Karpas-422 (cell line): ENCODE results near the gene SERPINE3. TPM values are rescaled to one million over a fixed set of nuclear protein-coding genes. Genes with fewer than 3 reads are reported as not detected.

Source experiments
- DNase-seq: peaks from one replicate; pipeline ENCODE4 v3.0.0-alpha.2; 2015
- H2AFZ ChIP-seq: fragments of 200-600 bp; sonication (generic); 2 replicates; pipeline ENCODE4 v1.6.1; 2014; ENCODE audit warnings: antibody characterized with exemption, low read length, mixed read lengths
- H3K27ac ChIP-seq: fragments of 200-600 bp; sonication (generic); 2 replicates; pipeline ENCODE4 v1.5.1; 2014; ENCODE audit warnings: mild to moderate bottlenecking, low read length, moderate library complexity
- H3K27me3 ChIP-seq: fragments of 200-600 bp; sonication (generic); 2 replicates; pipeline ENCODE4 v1.6.1; 2014; ENCODE audit warnings: low read length, mixed read lengths
- H3K36me3 ChIP-seq: fragments of 200-600 bp; sonication (generic); 2 replicates; pipeline ENCODE4 v1.6.1; 2014; ENCODE audit warnings: low read length, mixed read lengths; ENCODE audit not compliant: insufficient read depth
- H3K4me1 ChIP-seq: fragments of 200-600 bp; sonication (generic); 2 replicates; pipeline ENCODE4 v1.6.1; 2014; ENCODE audit warnings: mild to moderate bottlenecking, low read length, mixed read lengths
- H3K4me2 ChIP-seq: fragments of 200-600 bp; sonication (generic); 2 replicates; pipeline ENCODE4 v1.6.1; 2014; ENCODE audit warnings: low read length, low read depth, mild to moderate bottlenecking; ENCODE audit not compliant: poor library complexity, severe bottlenecking
- H3K4me3 ChIP-seq: fragments of 200-600 bp; sonication (generic); 2 replicates; pipeline ENCODE4 v1.5.1; 2014; ENCODE audit warnings: mild to moderate bottlenecking, antibody characterized with exemption, low read length, mixed read lengths
- H3K79me2 ChIP-seq: fragments of 200-600 bp; sonication (generic); 2 replicates; pipeline ENCODE4 v1.6.1; 2014; ENCODE audit warnings: mild to moderate bottlenecking, low read length, mixed read lengths
- H3K9ac ChIP-seq: fragments of 200-600 bp; sonication (generic); 2 replicates; pipeline ENCODE4 v1.6.0; 2014; ENCODE audit warnings: low read length
- H3K9me2 ChIP-seq: fragments of 200-600 bp; sonication (generic), shearing (Covaris generic); replicated peaks from 2 replicates; pipeline ENCODE4 v1.6.0; 2014; ENCODE audit warnings: mild to moderate bottlenecking, low read length, moderate library complexity; ENCODE audit not compliant: insufficient read depth
- H3K9me3 ChIP-seq: fragments of 300-700, 200-600 bp; sonication (generic); 2 replicates; pipeline ENCODE4 v1.6.1; 2014; ENCODE audit warnings: low read length, mixed read lengths
- H4K20me1 ChIP-seq: fragments of 200-600 bp; sonication (generic); 2 replicates; pipeline ENCODE4 v1.6.1; 2014; ENCODE audit warnings: mild to moderate bottlenecking, antibody characterized with exemption, low read length, low read depth; ENCODE audit not compliant: insufficient read depth
- total RNA-seq: library from RNA; depleted of rRNA; stranded (reverse); fragments of >200 nt; shearing (Covaris generic); gene quantifications from 2 replicates; pipeline ENCODE4 v1.2.3, GENCODE V29; 2014; ENCODE audit warnings: low replicate concordance

Gene SERPINE3
- total RNA-seq, 1 experiment from 2014 or later: not detected

- peak overlapping the region; percentile 55; the same call in 1 of the 2 replicates for H3K4me3 ChIP-seq
- no peaks in the 10 kb centered on the region for H3K9me3 ChIP-seq
Observed at GRCh38 chr13:51322826-51323225, 16.7 kb upstream of the SERPINE3 start.

GRCh38 chr13:51323824-51324511, 15.5 kb upstream of the SERPINE3 start:
- H3K27me3 ChIP-seq: no peaks in the 10 kb centered on the region
- no peaks in the 10 kb centered on the region for H3K79me2 ChIP-seq
- H3K36me3 ChIP-seq: no peaks in the 10 kb centered on the region; the same call in 1 of the 2 replicates
- no peak overlapping the region for H2AFZ ChIP-seq
- no peaks in the 10 kb centered on the region for H4K20me1 ChIP-seq
- H3K4me3 ChIP-seq: peak overlapping the region; percentile 55
- H3K4me2 ChIP-seq: peak overlapping the region; percentile 77
- no peaks in the 10 kb centered on the region for H3K9me3 ChIP-seq
- H3K4me1 ChIP-seq: peaks cover 58% of the 10 kb centered on the region
- H3K9ac ChIP-seq: peak overlapping the region; percentile 70
- H3K27ac ChIP-seq: peak overlapping the region; percentile 96
- no peaks in the 10 kb centered on the region for H3K9me2 ChIP-seq
- no peak for DNase-seq

More at GRCh38 chr13:51322826-51323225, 16.7 kb upstream of the SERPINE3 start:
- peak overlapping the region; percentile 70 for H3K9ac ChIP-seq
- no peak for DNase-seq
- H3K4me2 ChIP-seq: peak overlapping the region; percentile 77
- H3K4me1 ChIP-seq: peaks cover 69% of the 10 kb centered on the region
- H3K79me2 ChIP-seq: no peaks in the 10 kb centered on the region
- H3K36me3 ChIP-seq: no peaks in the 10 kb centered on the region; the same call in 1 of the 2 replicates
- no peaks in the 10 kb centered on the region for H3K27me3 ChIP-seq
- H3K9me2 ChIP-seq: no peaks in the 10 kb centered on the region
- H4K20me1 ChIP-seq: no peaks in the 10 kb centered on the region
- H2AFZ ChIP-seq: no peak overlapping the region
- peak overlapping the region; percentile 96; the same call in 1 of the 2 replicates for H3K27ac ChIP-seq

GRCh38 chr13:51324714-51325420, 14.6 kb upstream of the SERPINE3 start:
- no peak overlapping the region; the same call in 1 of the 2 replicates for H2AFZ ChIP-seq
- H3K4me1 ChIP-seq: peaks cover 58% of the 10 kb centered on the region
- no peaks in the 10 kb centered on the region for H3K36me3 ChIP-seq
- no peaks in the 10 kb centered on the region for H3K9me3 ChIP-seq
- DNase-seq: peak; percentile 83
- H3K9ac ChIP-seq: peak overlapping the region; percentile 70
- H3K79me2 ChIP-seq: no peaks in the 10 kb centered on the region
- no peaks in the 10 kb centered on the region for H3K27me3 ChIP-seq
- H3K9me2 ChIP-seq: no peaks in the 10 kb centered on the region
- H3K27ac ChIP-seq: peak overlapping the region; percentile 96
- peak overlapping the region; percentile 55 for H3K4me3 ChIP-seq
- peak overlapping the region; percentile 77 for H3K4me2 ChIP-seq
- H4K20me1 ChIP-seq: no peaks in the 10 kb centered on the region

GRCh38 chr13:51325837-51326236, 13.7 kb upstream of the SERPINE3 start:
- Histone ChIP-seq H3K4me3 (peak overlapping the region; percentile 55), H3K27me3 (no peaks in the 10 kb centered on the region), H3K27ac (peak overlapping the region; percentile 96), H3K4me1 (peaks cover 63% of the 10 kb centered on the region), H3K36me3 (no peaks in the 10 kb centered on the region), H3K9ac (peak overlapping the region; percentile 70), H3K4me2 (peak overlapping the region; percentile 77), H4K20me1 (no peaks in the 10 kb centered on the region), H3K9me3 (no peaks in the 10 kb centered on the region), H3K9me2 (no peaks in the 10 kb centered on the region), H2AFZ (no peak overlapping the region), H3K79me2 (no peaks in the 10 kb centered on the region)
- DNase-seq: no peak

- Histone ChIP-seq H3K36me3 (no peaks in the 10 kb centered on the region), H3K27ac (peak overlapping the region; percentile 96; the same call in 1 of the 2 replicates), H3K9me3 (no peaks in the 10 kb centered on the region), H4K20me1 (no peaks in the 10 kb centered on the region), H3K4me3 (no peak overlapping the region), H3K9ac (no peak overlapping the region), H3K79me2 (no peaks in the 10 kb centered on the region), H3K4me2 (peak overlapping the region; percentile 77), H3K27me3 (no peaks in the 10 kb centered on the region), H3K9me2 (no peaks in the 10 kb centered on the region), H2AFZ (no peak overlapping the region), H3K4me1 (peaks cover 70% of the 10 kb centered on the region)
- DNase-seq: no peak
Observed at GRCh38 chr13:51326777-51327176, 12.7 kb upstream of the SERPINE3 start.

- H3K27ac ChIP-seq: no peak overlapping the region
- H3K79me2 ChIP-seq: no peaks in the 10 kb centered on the region
- no peak overlapping the region for H3K4me2 ChIP-seq
- no peaks in the 10 kb centered on the region for H4K20me1 ChIP-seq
- no peaks in the 10 kb centered on the region for H3K9me3 ChIP-seq
- H2AFZ ChIP-seq: no peak overlapping the region
- H3K36me3 ChIP-seq: no peaks in the 10 kb centered on the region
- no peak overlapping the region for H3K4me3 ChIP-seq
- DNase-seq: no peak
- no peaks in the 10 kb centered on the region for H3K9me2 ChIP-seq
- H3K4me1 ChIP-seq: peaks cover 60% of the 10 kb centered on the region
- H3K9ac ChIP-seq: no peak overlapping the region
- H3K27me3 ChIP-seq: no peaks in the 10 kb centered on the region
Observed at GRCh38 chr13:51327961-51328360, 11.5 kb upstream of the SERPINE3 start.

GRCh38 chr13:51328488-51328887, 11.0 kb upstream of the SERPINE3 start:
- no peaks in the 10 kb centered on the region for H3K79me2 ChIP-seq
- H3K9ac ChIP-seq: no peak overlapping the region
- no peaks in the 10 kb centered on the region for H3K27me3 ChIP-seq
- peaks cover 55% of the 10 kb centered on the region for H3K4me1 ChIP-seq
- H3K4me2 ChIP-seq: no peak overlapping the region
- no peak for DNase-seq
- H3K36me3 ChIP-seq: no peaks in the 10 kb centered on the region
- H3K9me2 ChIP-seq: no peaks in the 10 kb centered on the region
- H3K4me3 ChIP-seq: no peak overlapping the region
- no peak overlapping the region for H3K27ac ChIP-seq
- H4K20me1 ChIP-seq: no peaks in the 10 kb centered on the region
- no peaks in the 10 kb centered on the region for H3K9me3 ChIP-seq
- H2AFZ ChIP-seq: no peak overlapping the region

- no peak overlapping the region for H3K9ac ChIP-seq
- no peak overlapping the region for H3K27ac ChIP-seq
- DNase-seq: no peak
- H2AFZ ChIP-seq: no peak overlapping the region
- H3K4me2 ChIP-seq: no peak overlapping the region
- no peaks in the 10 kb centered on the region for H3K9me3 ChIP-seq
- H3K4me1 ChIP-seq: peaks cover 44% of the 10 kb centered on the region
- H3K79me2 ChIP-seq: no peaks in the 10 kb centered on the region
- no peak overlapping the region for H3K4me3 ChIP-seq
- no peaks in the 10 kb centered on the region for H3K27me3 ChIP-seq
- H3K36me3 ChIP-seq: no peaks in the 10 kb centered on the region
- no peaks in the 10 kb centered on the region for H4K20me1 ChIP-seq
- H3K9me2 ChIP-seq: no peaks in the 10 kb centered on the region
Observed at GRCh38 chr13:51329606-51330005, 9.9 kb upstream of the SERPINE3 start.
